DMS 273 treated with DMSO at 0.1 percent for 48 hours (cell line): ENCODE data around the gene MRPS17.
"Not testable (repeated sequence)": the region's sequence is repeated elsewhere in the genome, so short reads cannot be mapped to it uniquely, and the experiment has no call there.

ENCODE experiments used
- DNase-seq: peaks from one replicate; lab custom pipeline; 2025; lab: John Stamatoyannopoulos, UW

MRPS17 gene

DNA sequence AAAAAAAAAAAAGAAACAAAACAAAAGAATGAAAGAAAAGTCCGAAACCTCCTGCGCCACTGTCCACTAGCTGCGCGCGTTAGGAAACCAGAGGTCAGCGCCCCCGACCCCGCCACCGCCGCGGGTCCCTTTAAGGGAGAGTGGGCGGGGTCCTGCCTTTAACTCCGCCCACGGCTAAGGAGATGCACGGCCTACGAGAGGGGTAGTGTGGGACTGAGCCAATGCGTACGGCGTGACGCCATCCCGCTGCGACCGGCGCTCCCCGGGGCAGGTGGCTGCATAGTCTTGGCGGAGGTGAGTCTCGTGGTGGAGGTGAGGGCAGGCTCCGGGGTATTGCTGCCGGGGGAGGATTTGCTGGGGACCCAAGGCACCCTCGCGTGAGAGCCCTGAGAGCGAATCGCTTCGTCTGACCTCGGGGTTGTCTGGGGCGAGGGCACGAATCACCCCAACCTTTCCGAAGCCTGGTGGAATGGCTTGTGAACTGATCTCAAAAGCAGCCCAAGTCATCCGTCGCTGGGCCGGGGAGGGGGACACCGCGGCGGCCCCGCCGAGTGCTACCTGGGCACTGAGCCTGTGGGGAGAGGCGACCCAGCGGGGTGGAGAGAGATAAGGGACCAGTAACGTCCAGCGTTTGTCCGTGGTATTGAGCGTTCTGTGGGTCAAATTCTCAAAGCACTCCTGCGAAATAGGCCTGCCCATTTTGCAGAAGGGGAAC lies at the start of gene MRPS17:
MRPS17 (plus strand) TSS at position 241 of the 715 bp plus-strand sequence. CDS start 1,319 bp downstream, outside the sequence.
- DNase-seq, result peak; percentile 88

DNA sequence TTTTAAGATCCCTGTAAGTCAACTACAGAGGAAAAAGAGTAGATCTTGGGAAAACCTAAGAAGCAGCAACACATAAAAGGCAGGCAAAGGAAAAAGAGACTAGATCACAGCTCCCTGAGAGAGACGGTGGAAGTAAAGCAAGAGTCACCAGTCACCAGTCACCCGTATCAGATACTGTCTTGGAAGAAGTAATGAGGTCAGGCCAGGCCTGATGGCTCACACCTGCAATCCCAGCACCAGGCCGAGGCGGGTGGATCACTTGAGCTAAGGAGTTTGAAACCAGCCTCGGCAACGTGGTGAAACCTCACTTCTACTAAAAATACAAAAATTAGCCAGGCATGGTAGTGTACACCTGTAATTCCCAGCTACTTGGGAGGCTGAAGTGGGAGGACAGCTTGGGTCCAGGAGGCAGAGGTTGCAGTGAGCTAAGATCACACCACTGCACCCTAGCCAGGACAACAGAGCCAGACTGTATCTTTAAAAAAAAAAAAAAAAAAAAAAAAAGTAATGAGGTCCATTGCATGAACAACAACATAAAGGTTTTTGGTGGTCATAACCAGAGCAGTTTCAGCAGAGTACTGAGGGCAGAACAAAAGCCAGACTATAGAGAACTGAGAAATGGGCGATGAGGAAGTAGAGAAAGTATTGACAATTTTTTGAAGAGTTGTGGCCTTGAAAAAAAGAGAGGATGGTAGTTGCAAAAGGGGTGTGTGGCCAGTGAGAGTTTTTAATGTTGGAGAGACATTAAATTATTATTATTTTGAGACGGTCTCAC lies 47.5 kb upstream of the MRPS17 start:
- DNase-seq, result no peak

DNA sequence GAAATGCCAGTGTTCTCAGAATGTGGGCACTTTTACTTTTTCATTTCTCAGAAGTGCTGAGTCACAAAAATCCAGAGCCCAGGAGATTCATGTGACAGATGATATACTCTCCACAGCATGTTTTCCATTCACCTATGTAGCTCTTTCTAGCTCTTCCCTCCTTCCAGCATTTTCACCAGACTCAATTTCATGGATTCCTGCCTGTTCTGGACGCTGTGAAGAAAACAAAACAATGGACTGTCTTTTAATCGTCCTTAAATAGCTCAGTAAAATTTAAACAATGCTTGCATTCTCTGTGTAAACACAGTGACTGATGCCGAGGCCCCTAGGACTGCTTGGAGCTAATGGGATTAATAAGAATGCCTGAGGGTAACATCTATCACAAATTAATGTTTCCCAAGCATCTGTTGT lies 38.9 kb upstream of the MRPS17 start:
- DNase-seq, result no peak

DNA sequence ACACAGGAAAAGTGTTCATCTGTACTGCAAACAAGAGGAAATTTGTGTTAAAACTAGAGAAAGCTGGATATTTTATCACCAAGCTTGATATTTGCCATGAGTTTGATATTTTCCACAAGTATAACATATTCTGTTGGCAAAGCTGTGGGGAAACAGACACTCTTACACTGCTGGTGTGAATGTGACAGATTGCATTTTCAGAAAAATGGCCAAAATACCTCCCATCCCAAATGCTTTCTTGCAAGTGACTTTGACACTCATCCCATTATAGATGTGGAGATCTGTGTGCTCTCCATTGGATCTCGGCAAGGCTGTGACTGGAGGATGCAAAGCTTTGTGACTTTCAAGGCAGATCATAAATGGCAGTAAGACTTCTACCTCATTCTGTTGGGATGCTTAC lies 33.9 kb upstream of the MRPS17 start:
- DNase-seq, result no peak

DNA sequence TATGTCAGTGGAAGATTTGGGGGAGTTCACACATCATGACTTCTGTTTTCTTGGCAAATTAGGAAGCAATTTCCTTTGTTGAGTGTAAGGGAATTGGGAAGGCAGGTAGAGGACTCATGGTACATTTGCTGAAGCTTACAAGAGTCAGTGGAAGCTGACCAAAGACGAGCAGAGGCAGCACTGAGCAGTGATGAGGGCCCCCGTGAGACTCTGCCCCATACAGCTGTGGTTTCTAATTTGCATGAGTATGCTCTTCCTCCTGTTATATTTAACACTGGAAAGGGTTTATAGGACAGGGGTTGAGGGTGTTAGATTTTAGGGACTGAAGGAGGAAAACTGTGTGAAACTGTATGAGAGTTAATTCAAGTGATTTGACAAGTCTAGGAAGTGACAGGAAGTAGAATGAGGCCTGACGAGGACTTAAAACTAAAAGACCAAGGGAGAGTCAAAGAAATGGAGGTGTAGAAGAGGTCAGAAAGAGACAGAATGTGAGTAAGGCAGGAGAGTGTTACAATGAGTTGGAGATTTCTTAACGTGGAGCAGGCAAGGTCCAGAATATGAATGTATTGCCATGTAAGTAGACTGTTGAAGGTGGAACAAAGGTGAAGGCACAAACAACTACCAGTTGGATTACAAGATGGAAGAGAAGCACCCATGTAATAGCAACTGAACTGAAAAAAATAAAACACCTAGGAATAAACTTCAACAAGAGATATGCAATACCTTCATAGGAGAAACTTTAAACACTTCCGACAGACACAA lies 23.5 kb upstream of the MRPS17 start:
- no peak for DNase-seq

DNA sequence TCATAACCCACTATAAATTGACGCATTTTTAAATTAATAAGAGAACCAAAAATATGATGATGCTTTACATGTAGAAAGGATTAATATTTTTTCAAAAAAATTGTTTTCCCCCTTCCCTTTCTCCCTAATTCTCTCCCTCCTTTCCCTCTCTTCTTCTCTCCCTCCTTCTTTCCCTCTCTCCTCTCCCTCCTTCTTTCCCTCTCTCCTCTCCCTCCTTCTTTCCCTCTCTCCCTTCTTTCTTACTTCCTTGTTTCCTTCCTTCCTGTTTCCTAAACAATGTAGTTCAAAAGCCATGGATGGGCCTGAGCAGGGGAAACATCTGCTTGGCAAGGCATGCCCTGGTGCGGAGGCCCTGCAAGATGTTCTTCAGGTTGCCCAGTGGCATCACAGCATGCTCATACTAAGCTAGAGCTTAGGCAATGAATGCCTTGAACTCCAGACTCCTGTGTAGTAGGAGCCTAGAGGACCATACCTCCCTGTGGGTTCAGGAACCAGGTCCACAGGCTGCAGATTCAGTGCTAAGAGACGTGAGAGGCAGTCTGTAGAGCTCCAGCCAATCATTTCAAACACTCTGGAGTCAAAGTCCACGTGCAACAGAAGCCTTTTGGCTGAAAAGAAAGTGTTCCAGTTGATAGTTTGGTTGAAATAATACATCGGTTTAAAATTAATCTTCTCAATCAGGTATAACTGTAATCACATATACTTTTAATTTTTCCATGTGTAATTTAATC lies 20.1 kb upstream of the MRPS17 start:
- no peak for DNase-seq

DNA sequence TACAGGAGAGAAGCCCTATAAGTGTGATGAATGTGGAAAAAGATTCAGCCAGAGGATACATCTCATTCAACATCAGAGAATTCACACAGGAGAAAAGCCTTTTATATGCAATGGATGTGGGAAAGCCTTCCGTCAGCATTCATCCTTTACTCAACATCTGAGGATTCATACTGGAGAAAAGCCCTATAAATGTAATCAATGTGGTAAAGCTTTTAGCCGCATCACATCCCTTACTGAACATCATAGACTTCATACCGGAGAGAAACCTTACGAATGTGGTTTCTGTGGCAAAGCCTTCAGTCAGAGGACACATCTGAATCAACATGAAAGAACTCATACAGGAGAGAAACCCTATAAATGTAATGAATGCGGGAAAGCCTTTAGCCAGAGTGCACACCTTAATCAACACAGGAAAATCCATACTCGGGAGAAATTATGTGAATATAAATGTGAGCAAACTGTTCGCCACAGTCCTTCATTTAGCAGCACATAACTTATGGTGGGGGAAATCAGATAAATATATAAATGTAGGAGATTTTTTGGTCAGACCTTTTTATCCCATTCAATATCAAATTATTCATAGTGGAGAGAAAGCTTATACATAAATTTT lies 12.1 kb upstream of the MRPS17 start:
- DNase-seq, result no peak

DNA sequence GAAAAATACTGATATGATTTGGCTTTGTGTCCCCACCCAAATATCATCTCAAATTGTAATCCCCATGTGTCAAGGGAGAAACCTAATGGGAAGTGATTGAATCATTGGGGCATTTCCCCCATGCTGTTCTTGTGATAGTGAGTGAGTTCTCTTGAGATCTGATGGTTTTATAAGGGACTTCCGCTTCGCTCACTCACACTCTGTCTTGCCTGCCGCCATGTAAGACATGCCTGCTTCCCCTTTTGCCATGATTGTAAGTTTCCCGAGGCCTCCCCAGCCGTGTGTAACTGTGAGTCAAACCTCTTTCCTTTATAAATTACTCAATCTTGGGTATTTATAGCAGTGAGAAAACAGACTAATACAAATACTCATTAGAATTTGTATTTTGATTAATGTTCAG lies 5.1 kb upstream of the MRPS17 start:
- no peak for DNase-seq

DNA sequence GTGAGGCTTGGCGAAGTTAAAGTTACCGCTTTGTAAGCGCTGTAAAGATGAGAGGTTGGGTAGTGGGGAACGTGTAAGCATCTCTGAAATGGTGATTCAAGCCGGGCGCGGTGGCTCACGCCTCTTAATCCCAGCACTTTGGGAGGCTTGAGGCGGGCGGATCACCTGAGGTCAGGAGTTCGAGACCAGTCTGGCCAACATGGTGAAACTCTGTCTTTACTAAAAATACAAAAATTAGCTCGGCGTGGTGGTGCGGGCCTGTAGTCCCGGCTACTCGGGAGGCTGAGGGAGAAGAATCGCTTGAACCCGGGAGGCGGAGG lies 635 bp downstream of the MRPS17 start:
- not testable (repeated sequence) for DNase-seq

DNA sequence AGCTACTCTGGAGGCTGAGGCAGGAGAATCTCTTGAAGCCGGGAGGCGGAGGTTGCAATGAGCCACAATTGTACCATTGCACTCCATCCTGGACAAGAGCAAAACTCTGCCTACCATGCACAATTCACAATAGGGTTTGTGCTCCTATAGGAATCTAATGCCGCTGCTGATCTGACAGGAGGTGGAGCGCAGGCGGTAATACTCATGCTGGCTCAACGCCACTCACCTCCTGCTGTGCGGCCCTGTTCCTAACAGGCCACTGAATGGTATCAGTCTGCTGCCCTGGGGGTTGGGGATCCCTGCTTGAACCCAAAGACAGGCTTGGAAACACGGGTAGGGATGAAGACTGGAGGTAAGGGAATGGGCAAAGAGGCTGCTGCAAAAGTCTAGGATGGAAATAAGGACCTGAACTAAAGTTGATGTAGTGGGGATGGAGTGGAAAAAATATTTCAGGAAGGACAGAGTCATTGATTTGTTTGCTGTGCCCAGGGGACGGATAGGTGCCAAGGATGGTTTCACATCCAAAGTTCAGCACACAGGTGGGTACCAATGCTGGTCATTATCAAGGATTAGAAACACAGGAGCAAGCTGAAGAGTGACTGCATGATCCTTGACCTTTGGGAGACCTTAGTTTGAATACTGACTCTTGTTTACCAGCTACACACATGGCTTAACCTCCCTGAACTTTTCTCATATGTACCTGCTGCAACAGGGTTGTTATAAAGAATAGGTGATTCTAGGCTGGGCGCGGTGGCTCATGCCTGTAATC lies 2.2 kb downstream of the MRPS17 start:
- no peak for DNase-seq

DNA sequence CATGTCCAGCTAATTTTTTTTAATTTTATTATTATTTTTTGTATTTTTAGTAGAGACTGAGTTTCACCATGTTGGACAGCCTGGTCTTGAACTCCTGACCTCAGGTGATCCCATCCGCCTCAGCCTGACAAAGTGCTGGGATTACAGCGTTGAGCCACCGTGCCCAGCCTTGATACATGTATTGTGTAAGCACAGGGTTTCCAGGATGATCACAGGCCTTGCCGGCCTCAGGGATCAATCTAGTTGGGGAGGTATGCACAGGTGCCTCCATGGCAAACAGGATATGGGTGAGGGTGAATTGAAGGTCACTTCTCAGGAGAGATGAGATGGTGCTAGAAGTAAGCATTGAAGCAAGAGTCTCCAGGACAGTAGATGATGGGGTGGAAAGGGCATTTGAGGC lies 5.5 kb downstream of the MRPS17 start:
- no peak for DNase-seq

DNA sequence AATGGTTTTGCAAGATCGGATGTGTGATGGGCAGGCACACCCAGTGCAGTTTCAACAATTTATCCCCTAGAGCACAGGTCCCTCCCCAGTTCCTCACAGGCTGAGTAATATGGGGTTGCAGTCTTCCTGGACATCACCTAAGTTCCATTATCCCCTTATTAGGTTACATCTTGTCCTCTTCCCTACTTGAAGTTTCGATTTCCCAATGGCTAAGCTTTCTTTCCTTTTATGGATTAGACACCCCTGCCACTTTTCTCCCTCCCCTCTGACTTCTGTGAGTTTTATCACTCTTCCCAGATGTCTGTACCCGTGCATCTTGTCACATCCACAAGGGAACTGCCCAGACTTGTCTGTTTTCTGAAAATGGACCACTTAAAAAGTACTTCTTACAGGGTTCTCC lies 10.3 kb downstream of the MRPS17 start:
- no peak for DNase-seq

DNA sequence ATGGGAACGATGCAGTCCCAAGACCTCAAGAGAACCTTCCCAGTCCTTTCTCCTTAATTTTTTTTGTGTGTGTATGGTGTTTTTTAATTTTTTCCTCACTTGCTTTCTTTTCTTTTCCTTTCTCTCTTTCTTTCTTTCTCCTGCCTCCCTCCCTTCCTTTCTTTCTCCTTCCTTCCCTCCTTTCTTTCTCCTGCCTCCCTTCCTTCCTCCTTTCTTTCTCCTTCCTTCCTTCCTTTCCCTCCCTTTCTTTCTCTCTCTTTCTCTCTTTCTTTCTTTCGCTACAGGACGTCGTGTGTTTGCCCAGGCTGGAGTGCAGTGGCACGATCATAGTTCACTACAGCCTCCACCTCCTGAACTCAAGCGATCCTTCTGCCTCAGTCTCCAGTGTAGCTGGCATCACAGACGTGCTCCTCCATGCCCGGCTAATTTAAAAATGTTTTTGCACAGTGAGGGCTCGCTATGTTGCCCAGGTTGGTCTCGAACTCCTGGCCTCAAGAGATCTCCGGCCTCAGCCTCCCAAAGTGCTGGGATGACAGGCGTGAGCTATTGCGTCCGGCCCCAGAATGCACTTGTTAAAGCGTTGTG lies 12.0 kb downstream of the MRPS17 start:
- no peak for DNase-seq

DNA sequence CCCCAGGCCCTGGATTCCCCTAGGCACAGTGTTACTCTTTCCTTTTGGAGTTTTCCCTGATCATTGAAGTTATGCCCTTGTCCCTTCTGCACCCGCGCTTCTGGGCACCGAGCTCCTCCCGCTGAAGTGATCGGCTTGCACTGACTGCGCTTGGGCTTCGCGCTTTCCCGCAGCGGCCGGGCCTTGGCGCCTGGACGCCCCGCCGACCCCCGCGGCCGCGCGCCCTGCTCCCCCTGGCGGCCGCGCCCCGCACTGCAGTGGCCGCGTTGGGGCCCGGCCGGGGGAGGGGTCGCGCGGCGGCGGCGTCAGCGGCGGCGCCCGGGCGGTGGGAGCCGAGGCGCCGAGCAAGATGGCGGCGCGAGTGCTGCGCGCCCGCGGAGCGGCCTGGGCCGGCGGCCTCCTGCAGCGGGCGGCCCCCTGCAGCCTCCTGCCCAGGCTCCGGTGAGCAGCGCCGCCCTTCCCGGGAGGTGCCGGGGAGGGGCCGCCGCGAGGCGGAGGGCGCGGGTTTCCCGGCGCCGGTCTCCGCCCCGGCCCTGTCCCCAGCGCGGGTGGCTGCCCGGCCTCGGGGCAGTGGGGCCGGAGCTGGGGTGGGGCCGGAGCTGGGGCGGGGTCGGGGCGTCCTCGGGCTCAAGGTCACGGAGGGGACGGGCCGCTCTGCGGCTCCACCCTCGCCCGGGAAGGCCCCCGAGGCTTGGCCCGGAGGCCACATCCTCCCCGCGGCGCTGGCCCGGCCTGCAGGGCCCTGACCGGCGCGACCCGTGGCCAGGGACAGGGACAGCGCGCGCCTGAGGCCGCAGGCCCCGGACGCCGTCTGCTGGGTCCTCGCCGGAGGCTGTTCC lies 12.8 kb downstream of the MRPS17 start, which contains the start of gene NIPSNAP2:
NIPSNAP2 (plus strand) TSS at position 325 of the 839 bp plus-strand sequence; CDS start at position 350, 25 bp downstream.
- DNase-seq, result peak; percentile 22

DNA sequence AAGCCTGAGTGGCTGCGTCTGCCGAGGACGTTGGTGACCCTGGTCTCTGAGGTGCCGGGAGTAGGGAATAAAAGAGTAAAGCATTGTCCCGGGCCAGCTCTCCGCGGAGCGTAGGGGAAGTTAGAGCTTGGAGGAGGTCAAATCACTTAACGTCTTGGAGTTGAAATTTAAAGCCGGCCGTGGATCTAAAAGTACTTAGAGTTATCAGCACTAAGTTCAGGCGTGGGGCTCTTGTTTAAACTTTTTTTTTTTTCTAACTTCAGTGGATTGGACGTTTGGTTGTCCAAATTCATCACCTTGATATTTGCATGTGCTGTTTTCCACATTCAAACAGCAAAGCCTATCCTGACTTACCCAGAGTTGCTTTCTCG lies 13.4 kb downstream of the MRPS17 start:
- DNase-seq, result no peak

DNA sequence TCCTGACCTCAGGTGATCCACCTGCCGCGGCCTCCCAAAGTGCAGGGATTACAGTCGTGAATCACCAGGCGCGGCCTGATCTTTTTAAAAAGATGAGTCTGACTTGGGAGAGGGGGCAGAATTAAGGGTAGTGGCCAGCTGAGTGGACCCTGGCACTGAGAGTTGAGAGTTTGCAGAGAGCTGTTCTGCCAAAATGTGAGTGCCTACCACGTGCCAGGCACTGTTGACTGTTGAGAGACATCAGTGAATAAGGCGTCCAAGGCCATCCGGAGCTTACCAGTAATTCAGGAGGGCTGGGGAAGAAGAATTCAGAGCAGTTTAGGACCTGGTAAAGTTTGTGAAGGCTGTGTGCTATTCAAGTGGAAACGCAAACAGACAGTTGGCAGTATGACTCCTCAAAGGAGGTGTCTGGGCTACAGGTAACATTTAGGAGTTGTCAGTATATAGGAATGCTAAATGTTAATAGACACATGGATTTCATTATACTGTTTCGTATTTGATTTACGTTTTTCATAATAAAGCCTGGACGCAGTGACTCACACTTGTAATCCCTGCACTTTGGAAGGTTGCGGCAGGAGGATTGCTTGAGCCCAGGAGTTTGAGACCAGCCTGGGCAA lies 14.2 kb downstream of the MRPS17 start:
- no peak for DNase-seq

DNA sequence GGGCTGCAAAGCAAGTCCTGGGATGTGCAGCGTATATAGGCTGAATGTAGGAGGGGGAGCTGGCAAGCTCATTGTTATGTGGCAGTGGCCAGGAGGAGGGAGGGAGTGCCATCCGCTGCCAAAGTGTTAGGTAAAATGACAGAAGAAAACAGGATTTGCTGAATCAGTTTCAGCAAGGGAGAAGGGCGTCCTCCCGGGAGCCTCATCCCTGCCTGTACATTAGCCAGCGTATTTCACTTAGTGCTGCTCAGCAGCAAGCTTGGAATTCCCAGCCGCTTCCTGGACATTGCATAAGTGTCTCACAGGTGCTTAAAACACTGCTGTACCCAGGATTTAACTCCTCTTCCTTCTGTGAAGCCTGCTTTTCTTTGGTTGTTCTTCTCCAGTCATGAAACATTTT lies 15.2 kb downstream of the MRPS17 start:
- no peak for DNase-seq

DNA sequence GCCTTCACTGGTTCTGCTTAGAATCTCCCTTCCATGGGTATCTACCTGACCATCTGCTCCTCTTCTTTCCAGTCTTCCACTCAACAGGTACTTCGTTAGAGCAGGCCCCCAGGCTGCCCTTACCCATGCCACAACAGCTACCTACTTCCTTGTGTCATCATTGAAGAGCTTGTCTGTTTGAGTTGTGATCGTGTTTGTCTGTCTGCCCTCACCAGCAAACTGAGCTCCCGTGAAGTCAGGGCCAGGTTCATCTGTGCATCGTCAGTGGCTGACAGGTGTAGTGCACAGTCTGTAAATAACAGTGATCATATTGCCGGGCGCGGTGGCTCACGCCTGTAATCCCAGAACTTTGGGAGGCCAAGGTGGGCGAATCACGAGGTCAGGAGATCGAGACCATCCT lies 17.7 kb downstream of the MRPS17 start:
- no peak for DNase-seq

DNA sequence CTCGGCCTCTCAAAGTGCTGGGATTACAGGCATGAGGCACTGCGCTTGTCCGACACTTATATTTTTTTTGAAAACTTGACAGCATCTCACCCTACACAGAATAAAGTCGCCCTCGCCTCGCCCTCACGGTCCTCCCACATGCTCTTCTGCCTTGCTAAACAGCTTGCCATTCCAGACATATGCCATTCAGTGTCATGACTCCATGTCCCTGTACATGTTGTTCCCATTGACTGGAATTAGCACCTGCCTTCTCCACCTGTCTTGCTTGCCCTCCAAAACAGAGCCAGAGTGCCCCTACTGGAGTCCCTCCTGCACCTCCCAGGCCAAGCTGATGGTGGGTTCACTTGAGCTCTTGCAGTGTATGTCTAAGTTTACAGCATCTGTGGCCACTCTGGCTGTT lies 18.9 kb downstream of the MRPS17 start:
- DNase-seq, result no peak
